ENCODE results near the gene PROX1.

The PROX1 gene

GRCh38 chr1:213951876-213952275 lies 35.9 kb upstream of the PROX1 start:
- Mint-ChIP-seq H3K27me3 (ENCODE audit: low read depth, poor library complexity) (peaks cover 5% of the 10 kb centered on the region), H3K36me3 (ENCODE audit: low read depth) (no peaks in the 10 kb centered on the region)

GRCh38 chr1:213953806-213954205 lies 34.0 kb upstream of the PROX1 start:
- Mint-ChIP-seq H3K36me3 (ENCODE audit: low read depth) (no peaks in the 10 kb centered on the region), H3K4me1 (peaks cover 20% of the 10 kb centered on the region), H3K27ac (peak overlapping the region; percentile 66), H3K4me3 (no peak overlapping the region), H3K27me3 (ENCODE audit: low read depth, poor library complexity) (peaks cover under 1% of the 10 kb centered on the region), H3K9me3 (no peaks in the 10 kb centered on the region)
- no peak for DNase-seq
- TF ChIP-seq CTCF (IDR thresholded peaks at IDR 0.05): no peak

More at GRCh38 chr1:213951876-213952275, 35.9 kb upstream of the PROX1 start:
- no peak for TF ChIP-seq CTCF (IDR thresholded peaks at IDR 0.05)
- Mint-ChIP-seq H3K27ac (no peak overlapping the region), H3K9me3 (no peaks in the 10 kb centered on the region), H3K4me1 (peaks cover 20% of the 10 kb centered on the region), H3K4me3 (no peak overlapping the region)
- no peak for DNase-seq

- Mint-ChIP-seq H3K4me3 (no peak overlapping the region), H3K4me1 (peaks cover 20% of the 10 kb centered on the region), H3K36me3 (ENCODE audit: low read depth) (no peaks in the 10 kb centered on the region), H3K27ac (no peak overlapping the region), H3K27me3 (ENCODE audit: low read depth, poor library complexity) (no peaks in the 10 kb centered on the region), H3K9me3 (no peaks in the 10 kb centered on the region)
- TF ChIP-seq CTCF (IDR thresholded peaks at IDR 0.05): no peak
- no peak for DNase-seq
Observed at GRCh38 chr1:213956295-213956770, 31.4 kb upstream of the PROX1 start.

GRCh38 chr1:213958346-213958745 lies 29.4 kb upstream of the PROX1 start:
- peaks cover 3% of the 10 kb centered on the region for H3K9me3 Mint-ChIP-seq
- no peak overlapping the region for H3K4me3 Mint-ChIP-seq
- H3K27ac Mint-ChIP-seq: no peak overlapping the region
- H3K36me3 Mint-ChIP-seq (ENCODE audit: low read depth): peaks cover 3% of the 10 kb centered on the region
- DNase-seq: no peak
- TF ChIP-seq CTCF (IDR thresholded peaks at IDR 0.05): no peak
- H3K4me1 Mint-ChIP-seq: peaks cover 11% of the 10 kb centered on the region
- H3K27me3 Mint-ChIP-seq (ENCODE audit: low read depth, poor library complexity): peaks cover 4% of the 10 kb centered on the region

GRCh38 chr1:213960963-213961362 lies 26.8 kb upstream of the PROX1 start:
- H3K9me3 Mint-ChIP-seq: peaks cover 3% of the 10 kb centered on the region
- H3K27me3 Mint-ChIP-seq (ENCODE audit: low read depth, poor library complexity): peaks cover 4% of the 10 kb centered on the region
- peaks cover 3% of the 10 kb centered on the region for H3K36me3 Mint-ChIP-seq (ENCODE audit: low read depth)
- no peak for TF ChIP-seq CTCF (IDR thresholded peaks at IDR 0.05)
- H3K27ac Mint-ChIP-seq: no peak overlapping the region
- no peak overlapping the region for H3K4me3 Mint-ChIP-seq
- no peak for DNase-seq
- no peaks in the 10 kb centered on the region for H3K4me1 Mint-ChIP-seq

- Mint-ChIP-seq H3K36me3 (ENCODE audit: low read depth) (peaks cover 3% of the 10 kb centered on the region), H3K27ac (no peak overlapping the region), H3K4me3 (no peak overlapping the region), H3K27me3 (ENCODE audit: low read depth, poor library complexity) (peaks cover 4% of the 10 kb centered on the region), H3K4me1 (no peaks in the 10 kb centered on the region), H3K9me3 (peaks cover 3% of the 10 kb centered on the region)
- DNase-seq: no peak
- no peak for TF ChIP-seq CTCF (IDR thresholded peaks at IDR 0.05)
Observed at GRCh38 chr1:213962508-213962907, 25.3 kb upstream of the PROX1 start.

Data from nephron progenitor cell (in vitro differentiated cells).